GM18502 (cell line): ENCODE data around the gene NR1D2.
A peak's percentile ranks its signal among the peaks of the same experiment; 100 is the strongest.
"Not testable (repeated sequence)": the region's sequence is repeated elsewhere in the genome, so short reads cannot be mapped to it uniquely, and the experiment has no call there.

Experiments
- ATAC-seq: cut with Tn5 transposase; IDR thresholded peaks from one replicate; pipeline ENCODE4 v1.9.1; 2021; ENCODE audit warnings: mild to moderate bottlenecking; ENCODE audit not compliant: unreplicated experiment, poor library complexity

The NR1D2 gene

GRCh38 chr3:23944861-23945662, at the start of gene NR1D2:
NR1D2 (plus strand) TSS chr3:23945286; CDS start chr3:23945579, 293 bp downstream.
- peak; percentile 60 for ATAC-seq

GRCh38 chr3:23900744-23901143, 44.3 kb upstream of the NR1D2 start:
- no peak for ATAC-seq

- no peak for ATAC-seq
These were observed 40.5 kb upstream of the NR1D2 start for GRCh38 chr3:23904545-23904944.

- ATAC-seq = no peak
These were observed 35.7 kb upstream of the NR1D2 start for GRCh38 chr3:23909341-23909740.

GRCh38 chr3:23911397-23911796, 33.7 kb upstream of the NR1D2 start:
- no peak for ATAC-seq

GRCh38 chr3:23912335-23912734, 32.8 kb upstream of the NR1D2 start:
- not testable (repeated sequence) for ATAC-seq

- ATAC-seq = no peak
These were observed 31.9 kb upstream of the NR1D2 start for GRCh38 chr3:23913182-23913581.

- no peak for ATAC-seq
These were observed 31.0 kb upstream of the NR1D2 start for GRCh38 chr3:23913873-23914743.

GRCh38 chr3:23915537-23916108, 29.5 kb upstream of the NR1D2 start:
- ATAC-seq = no peak

GRCh38 chr3:23916152-23916885, 28.8 kb upstream of the NR1D2 start:
- peak; percentile 53 for ATAC-seq

GRCh38 chr3:23916886-23917678, 28.0 kb upstream of the NR1D2 start, which contains the start of the genes NKIRAS1 and RPL15:
NKIRAS1 (minus strand) TSS chr3:23916990; CDS start chr3:23910904, 6,086 bp downstream.
RPL15 (plus strand) TSS chr3:23917132; CDS start chr3:23917860, 728 bp downstream.
- peak; percentile 93 for ATAC-seq

GRCh38 chr3:23917679-23918303, 27.3 kb upstream of the NR1D2 start:
- ATAC-seq = not testable (repeated sequence)

GRCh38 chr3:23918331-23918730, 26.8 kb upstream of the NR1D2 start:
- not testable (repeated sequence) for ATAC-seq

GRCh38 chr3:23919628-23920027, 25.5 kb upstream of the NR1D2 start:
- no peak for ATAC-seq

- no peak for ATAC-seq
These were observed 24.9 kb upstream of the NR1D2 start for GRCh38 chr3:23920151-23920655.

GRCh38 chr3:23921052-23921511, 24.0 kb upstream of the NR1D2 start:
- no peak for ATAC-seq

- no peak for ATAC-seq
These were observed 21.3 kb upstream of the NR1D2 start for GRCh38 chr3:23923786-23924185.

- ATAC-seq = no peak
These were observed 18.8 kb upstream of the NR1D2 start for GRCh38 chr3:23926246-23926645.
